NCI-H2227 (cell line): Measurements from ENCODE around the gene RAC2.
A peak's percentile ranks its signal among the peaks of the same experiment; 100 is the strongest.

ENCODE experiments used
- DNase-seq: peaks from one replicate; lab custom pipeline; 2025; ENCODE audit not compliant: unreplicated experiment; lab: John Stamatoyannopoulos, UW

The RAC2 gene

DNA sequence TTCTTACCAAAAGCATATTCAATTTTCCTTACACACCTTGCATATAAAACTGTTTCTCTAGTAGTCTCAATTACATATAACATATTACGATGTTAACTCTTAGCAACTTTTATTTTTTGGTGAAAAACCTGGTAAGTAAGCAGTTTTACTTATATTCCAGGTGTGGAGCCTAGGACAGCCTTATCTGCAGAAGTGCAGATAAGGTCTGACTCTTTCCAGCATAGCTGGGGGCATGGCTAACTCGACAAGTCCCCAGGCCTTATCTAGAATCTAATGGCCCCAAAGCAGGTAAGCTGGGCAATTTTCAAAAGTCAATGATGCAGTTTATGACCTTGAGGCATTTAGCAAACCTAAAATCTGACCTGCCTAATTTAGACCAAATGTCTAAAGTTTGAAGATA lies 51.9 kb downstream of the RAC2 start:
- DNase-seq, result no peak

DNA sequence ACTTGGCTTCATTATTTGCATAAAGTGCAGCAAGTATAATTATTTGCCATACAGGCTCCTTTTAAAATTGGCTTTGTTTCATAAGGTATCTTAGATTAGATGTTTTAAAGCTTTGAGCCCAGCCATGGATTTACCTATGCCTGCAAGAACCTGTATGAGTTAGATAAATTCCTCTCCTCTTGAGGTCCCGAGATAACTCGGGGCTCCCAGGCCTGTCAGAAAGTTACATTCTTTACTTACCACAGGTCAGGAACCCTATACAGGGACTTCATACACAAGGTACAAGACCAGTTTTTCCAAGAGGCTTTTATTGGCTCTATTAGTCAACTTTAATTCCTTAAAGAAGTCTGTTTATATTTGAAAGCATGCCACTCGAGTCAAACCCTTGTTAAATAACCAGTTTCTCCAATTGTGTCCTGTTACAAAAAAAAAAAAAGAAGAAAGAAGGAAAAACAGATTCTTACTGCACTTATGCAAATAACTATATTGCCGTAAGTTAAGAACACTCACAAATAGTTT lies 53.7 kb downstream of the RAC2 start:
- no peak for DNase-seq

- DNase-seq, result no peak
Measured at GRCh38 chr22:37188901-37189466, 55.1 kb downstream of the RAC2 start.

DNA sequence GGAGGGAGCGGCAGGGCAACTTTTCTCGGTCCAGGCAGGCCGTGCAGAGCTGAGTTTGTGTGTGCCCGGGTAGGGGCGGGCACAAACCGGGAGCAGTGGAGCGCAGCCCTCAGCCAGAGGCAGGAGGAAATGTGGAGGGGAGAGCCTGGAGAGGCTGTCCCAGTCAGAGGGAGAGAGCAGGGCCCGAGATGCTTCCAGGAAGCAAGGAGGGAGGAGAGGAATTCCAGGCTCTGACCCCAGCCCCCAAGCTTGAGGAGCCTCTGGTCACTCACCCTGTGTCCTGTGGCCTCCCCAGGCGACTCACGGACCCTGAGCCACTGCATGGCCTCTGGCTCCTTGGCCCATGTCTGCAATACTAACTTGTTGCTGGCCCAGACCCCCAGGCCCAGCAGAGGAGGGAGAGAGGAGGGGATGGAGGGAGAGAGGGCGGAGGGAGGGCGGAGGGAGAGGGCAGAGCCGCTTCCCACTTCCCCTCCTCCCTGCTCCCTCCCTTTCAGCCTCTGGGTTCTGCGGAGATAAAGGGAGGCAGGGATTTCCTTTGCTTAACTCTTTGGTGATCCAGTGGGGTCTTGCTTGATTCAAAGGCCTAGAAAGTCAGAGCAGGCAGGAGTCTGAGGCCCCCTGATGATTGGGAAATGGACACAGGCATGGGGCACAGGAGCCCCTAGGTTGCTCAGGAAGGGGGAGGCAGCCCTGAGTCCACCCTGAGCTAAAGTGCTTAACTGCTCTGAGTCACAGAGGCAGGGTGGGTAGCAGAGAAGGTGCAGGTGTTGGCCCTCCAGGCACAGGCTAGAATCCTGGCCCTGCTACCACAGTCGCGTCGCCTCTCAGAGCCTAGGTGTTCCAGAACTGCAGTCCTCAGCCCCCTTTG lies 55.9 kb downstream of the RAC2 start, which contains the start of gene C1QTNF6:
Gene C1QTNF6 (minus strand): TSS at position 357 of the 871 bp plus-strand sequence. CDS start 34 bp downstream, at position 323.
- peak; percentile 12 for DNase-seq

DNA sequence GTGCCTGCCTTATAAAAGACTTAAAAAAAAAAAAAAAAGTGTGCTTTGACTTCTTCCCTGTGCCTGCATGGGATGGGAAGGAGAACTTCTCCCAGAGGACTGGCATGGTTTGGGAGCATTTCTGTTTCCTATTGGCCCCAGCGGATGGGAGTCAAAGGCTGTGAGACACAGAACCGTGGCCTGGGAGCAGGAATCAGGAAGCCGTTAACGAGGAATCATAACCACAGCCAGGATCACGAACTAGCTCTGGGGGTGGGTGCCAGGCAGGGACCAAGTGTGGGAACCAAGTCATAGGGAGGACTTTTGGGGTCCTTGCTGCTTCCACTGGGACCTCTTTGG lies 56.5 kb downstream of the RAC2 start:
- no peak for DNase-seq

DNA sequence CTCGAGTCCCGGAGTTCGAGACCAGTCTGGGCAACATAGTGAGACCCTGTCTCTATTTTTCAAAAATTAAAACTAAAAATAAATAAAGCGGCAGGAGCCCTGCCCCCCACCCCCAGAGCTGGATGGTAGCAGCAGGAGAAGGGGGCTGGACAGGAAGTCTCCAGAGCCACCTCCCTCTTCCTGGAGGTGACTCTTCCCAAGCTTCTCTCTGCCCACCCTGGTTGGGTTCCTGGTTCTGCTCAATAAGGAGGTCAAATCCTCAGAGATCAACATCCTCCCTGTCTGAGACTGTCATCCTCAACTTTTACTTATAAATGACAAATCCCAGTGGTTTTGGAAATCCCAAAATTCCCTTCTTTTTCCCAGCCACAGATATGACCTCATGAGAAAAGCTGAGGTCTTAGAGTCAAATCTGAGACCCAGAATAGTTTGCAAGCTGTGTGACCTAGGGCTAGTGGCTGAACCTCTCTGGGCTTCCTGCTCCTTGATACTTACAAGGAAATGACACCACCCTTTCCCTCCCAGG lies 57.0 kb downstream of the RAC2 start:
- DNase-seq, result no peak

- peak; percentile 54 for DNase-seq
Measured at GRCh38 chr22:37186228-37186996, 57.7 kb downstream of the RAC2 start.

DNA sequence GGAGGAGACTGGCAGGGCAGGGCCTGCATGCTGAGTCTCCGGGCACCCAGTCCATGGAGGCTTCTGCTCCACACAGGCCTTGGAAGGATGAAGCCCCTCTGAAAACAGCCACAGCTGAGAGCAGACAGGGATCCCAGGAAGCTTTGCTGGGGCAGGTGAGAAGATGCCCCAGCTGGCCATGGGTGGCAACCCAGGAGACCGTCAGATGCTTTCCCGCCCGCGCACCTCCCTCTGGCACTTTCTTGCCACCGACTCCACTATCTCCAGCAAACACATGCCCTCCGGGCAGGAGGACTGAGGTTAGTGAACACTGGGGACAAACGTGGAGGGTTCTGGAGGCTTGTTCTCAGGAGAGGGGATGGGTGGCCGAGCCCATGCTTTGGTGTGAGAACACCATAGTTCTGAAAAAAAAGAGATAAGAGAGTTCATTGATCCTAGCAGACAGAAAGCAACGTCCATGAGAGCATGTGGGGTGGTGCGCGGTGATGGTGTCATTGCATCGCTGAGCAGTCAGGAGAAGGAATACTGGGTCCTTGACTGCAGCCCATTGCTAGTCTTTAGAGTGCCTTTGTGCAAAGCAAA lies 58.3 kb downstream of the RAC2 start:
- DNase-seq, result no peak

DNA sequence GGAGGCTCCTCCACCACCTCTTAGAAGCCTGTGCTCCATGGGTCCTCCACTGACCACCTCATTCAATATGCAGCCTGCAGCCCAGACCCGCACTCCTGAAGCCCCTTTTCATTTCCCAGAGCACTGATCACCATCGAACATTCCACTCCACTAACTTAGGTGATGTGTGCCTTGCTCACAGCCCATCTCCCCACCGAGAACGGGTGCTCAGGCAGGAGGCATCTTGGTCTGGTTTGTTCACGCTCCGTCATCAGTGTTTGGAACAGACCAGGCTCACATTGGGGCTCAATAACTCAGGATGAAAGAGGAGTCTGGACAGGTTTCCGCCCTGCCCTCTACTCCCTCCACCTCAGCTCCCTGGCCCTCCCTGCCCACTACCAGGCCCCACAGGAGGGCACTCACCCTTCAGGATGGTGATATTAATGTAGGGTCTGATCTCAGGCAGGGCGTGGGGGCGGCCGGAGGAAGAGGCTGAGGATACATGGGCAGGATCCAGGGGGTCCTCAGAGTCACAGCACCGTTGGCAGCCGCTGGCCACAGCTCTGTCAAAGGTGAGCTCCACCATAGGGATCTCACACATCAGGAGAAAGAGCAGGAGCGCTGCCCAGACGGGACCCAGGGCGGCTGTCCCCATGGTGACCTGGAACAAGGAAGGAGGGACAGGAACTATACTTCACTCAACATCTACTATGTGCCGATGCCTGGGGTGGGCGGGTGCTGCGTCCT lies 59.1 kb downstream of the RAC2 start:
- DNase-seq, result no peak

DNA sequence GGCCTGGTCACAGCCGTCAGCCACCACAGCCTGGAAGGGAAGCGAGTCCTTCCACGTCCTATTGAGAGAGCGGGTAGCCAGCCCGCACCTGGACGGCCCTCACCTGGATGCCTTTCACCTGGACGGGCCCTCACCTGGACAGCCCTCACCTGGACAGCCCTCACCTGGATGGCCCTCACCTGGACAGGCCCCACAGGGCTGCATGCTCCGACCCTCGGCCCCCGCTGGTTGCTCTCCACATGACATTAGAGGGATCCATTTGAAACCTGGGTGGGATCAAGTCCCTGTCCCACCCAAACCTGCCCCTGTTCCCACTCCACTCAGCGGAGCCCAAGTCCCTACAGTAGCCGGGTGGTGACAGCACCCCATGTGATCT lies 59.7 kb downstream of the RAC2 start:
- no peak for DNase-seq

- DNase-seq, result no peak
Measured at GRCh38 chr22:37183432-37184379, 60.4 kb downstream of the RAC2 start.

GRCh38 chr22:37182949-37183245 lies 61.2 kb downstream of the RAC2 start:
- DNase-seq, result no peak

DNA sequence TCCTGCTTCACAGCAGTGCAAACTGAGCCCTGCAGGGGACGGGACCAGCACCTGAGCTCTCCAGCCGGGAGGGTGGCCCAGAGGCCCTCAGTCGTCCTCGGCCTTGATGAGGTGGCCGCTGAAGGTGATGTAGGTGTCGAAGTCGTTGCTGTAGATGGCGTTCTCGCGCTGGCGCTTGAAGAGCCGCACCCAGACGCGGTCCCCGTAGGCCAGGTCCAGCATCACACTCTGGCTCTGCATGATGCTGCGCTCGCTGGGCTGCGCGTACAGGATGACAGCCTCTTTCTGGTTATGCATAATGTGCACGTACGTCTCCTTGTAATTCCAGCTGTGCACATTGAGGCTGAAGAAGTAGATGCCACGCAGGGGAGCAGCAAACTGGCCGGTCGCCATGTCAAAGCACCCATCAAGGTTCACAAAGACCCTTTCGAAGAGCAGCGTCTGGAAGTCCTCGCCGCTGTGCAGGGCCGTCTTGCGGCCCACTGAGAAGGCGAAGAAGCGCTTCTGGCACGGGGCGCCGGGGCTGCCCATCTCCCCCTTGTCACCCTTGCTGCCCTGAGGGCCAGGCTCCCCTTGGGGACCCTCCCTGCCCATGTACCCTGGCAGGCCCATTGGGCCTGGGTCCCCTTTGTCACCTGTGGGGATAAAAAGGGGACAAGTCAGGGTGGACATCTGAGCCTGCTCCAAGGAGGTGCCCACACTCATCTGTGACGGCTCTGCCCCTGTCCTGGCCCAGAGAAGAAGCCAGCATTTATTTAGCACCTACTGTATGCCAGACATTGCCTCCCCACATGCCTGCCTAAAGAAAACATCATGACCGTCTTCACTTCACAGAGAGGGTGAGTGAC lies 61.7 kb downstream of the RAC2 start:
- DNase-seq, result no peak

GRCh38 chr22:37181681-37182080 lies 62.4 kb downstream of the RAC2 start:
- DNase-seq, result no peak

DNA sequence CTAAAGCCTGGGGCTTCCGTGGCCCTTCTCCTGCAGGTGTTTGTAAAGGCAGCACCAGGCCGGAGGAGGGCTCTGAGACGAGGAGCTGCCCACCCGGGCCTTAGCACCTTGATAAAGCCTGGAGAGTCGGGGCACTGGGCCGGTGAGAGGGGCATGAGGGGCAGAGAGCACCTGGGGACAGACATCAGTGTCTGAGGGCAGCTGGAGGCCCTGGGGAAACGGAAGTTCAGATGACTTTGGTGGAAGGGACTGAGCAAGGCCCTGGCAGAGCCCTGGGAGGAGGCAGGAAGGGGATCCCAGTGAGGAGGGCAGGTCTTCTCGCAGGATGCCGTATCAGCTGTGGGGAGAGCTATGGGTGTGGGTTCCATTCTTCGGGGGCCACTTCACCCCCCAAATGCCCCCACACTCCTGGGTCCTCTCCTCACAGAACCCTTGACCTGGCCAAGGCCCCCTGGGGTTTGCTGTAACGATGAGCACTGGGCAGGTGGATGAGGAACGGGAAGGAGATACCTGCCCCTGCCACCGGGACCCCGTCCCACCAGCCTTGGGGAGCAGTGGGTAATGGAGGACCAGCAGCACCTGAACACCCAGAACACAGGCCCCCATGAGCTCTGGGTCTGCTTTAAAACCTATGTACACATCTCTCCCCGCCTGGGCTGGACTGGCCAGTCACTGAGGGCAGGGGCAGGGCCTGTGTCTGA lies 63.4 kb downstream of the RAC2 start:
- DNase-seq, result no peak

DNA sequence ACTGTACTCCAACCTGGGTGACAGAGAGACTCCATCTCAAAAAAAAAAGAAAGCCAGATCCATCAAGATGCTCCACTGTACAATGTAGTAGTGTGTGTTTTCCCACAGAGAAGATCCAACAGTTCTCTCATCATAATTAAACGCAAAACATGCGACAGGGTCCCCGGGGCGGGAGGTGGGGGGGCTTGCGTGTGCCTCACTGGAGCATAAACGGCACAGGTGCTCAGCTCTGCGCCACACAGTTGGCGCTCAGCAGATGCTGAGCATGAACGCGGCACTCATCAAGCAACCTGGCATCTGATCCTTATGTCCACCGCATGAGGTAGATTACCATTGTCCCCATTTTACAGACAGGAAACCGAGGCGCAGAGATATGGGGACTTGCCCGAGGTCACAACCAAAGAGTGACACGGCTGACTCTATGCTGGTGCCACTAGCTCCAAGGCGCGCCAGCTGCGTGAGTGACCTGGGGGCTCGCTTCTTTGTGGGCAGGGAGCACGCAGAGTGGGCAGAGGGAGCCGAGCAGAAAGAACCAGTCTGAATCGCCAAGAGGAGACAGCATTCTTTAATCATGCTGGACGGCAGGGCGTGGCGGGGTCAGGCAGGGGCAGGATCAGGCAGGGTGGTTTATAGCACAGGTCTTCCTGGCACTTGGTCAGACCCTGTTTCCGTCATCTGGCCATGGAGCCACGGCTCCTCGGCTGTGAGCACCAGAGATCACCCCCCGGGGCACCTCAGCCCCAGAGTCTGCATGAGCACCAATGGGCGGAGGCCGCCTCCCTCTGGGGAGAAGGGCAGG lies 64.2 kb downstream of the RAC2 start:
- no peak for DNase-seq

- DNase-seq, result no peak
Measured at GRCh38 chr22:37179126-37179470, 65.0 kb downstream of the RAC2 start.
